UCSD-AML1 (cell line): ENCODE data around the gene MATR3.
A peak's percentile ranks its signal among the peaks of the same experiment; 100 is the strongest.
"Not testable (repeated sequence)": the region's sequence is repeated elsewhere in the genome, so short reads cannot be mapped to it uniquely, and the experiment has no call there.

Source experiments
- DNase-seq: peaks from one replicate; lab custom pipeline; 2025; ENCODE audit not compliant: unreplicated experiment; lab: John Stamatoyannopoulos, UW

MATR3 gene

DNA sequence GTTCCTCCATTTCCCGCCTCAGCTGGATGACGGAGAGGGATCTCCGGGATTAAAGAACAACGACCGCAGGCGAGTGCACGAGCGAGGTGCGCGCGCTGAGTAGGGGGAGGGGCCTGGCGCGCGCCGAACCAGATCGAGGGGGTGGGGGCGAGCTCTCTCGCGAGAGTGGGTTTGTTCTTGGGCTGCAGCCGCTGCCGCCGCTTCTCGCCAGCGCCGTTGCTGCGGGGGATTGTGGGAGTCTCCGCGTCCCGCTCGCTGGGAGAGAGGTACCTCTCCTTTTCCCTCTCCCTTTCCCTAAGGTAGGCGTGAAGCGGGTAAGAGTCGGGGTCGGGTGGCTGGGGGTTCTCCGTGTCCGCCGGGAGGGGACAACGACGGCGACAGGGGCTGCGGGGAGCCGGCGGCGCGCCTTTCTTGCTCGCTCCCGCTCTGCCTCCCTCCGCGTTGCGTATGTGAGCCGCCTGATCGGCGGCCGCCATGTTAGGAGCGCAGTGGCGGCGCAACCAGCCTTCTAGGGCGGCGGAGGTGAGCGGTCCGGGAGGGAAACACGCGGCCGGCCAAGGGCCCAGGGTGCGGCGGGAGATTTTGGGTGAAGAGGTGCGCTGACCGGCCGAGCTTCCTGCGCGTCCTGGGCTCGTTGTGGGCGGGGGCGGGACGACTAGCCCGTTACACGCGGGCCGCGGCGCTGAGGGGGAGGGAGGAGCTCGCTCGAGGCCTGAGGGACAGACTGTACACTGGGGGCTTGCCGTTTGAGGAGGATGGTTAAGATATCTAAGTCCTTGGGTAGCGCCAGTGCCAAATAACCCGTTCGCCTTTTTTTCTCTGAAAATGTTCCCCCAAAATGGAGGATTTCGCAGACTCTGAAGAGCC lies at the start of gene MATR3:
Gene MATR3, plus strand, starts transcription at position 234 of the 867 bp plus-strand sequence. CDS start 13,676 bp downstream, outside the sequence.
- peak; percentile 96 for DNase-seq

- DNase-seq = no peak
Observed at GRCh38 chr5:139245637-139246339, 47.8 kb upstream of the MATR3 start.

- DNase-seq = peak; percentile 84
Observed at GRCh38 chr5:139246394-139246793, 47.1 kb upstream of the MATR3 start.

DNA sequence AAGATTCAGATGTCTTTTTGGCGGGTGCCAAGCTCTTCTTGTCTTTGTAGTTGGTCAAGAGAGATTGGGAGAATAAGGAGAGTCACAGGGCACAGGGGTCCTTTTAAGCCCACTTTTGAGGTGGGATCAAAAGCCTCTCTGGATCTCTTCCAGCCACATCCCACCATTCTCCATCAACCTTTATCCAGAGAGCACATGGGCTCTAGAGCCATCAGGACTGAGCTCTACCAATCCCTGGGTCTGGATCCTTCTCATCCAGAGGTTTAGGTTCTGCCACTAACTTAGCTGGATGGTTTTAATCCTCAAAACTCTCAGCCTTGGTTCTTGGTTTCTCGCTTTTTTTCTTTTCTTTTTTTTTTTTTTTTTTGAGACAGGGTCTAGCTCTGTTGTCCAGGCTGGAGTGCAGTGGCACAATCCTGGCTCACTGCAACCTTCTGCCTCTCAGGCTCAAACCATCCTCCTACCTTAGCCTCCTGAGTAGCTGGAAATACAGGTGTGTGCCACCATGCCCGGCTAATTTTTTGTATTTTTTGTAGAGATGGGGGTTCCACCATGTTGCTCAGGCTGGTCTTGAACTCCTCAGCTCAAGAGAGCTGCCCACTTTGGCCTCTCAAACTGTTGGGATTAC lies 44.6 kb upstream of the MATR3 start:
- DNase-seq = no peak

GRCh38 chr5:139251281-139251687 lies 42.3 kb upstream of the MATR3 start:
- peak; percentile 32 for DNase-seq

DNA sequence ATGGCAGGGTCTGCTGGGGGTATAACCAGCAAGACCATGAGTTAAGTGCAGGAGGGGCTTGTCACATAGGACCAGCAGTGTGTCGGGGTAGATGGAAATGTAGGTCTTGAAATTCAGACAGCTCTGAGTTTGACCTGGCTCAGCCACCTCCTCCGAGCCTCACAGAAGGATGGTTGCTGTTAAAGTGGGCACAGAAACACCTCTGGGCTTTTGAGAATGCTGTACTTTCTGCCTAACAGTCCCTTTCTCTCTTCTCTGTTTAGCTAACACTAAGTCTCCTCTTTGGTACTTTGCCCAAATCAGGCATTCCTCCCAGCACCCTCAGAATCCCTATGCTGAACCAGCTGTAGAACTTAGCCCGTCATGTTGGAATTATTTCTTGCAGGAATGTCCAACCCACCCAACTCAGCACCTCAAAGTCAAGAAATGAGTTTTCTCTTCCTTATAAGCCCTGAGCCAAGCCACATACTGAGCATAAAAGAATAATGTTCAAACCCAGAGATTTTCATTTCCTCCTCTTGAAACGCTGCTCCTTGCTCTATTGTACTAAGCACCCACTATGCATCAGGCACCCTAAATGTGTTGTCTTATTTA lies 41.7 kb upstream of the MATR3 start:
- no peak for DNase-seq

DNA sequence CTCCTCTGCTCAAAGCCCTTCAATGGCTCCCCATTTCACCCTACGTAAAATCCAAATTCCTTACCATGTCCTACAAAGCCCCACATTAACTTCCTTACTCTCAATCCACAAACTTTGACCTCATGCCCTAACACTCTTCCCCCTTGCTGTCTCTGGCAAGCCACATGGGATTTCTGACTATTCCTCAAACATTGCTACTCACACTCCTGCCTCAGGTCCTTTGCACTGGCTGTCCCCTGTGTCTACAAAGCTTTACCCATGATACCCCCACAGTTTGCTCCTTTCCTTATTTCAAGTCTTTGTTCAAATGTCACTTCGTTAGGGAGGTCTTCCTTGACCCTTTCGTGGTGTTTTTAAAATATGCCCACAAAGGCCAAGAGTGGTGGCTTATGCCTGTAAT lies 40.4 kb upstream of the MATR3 start:
- DNase-seq = no peak

DNA sequence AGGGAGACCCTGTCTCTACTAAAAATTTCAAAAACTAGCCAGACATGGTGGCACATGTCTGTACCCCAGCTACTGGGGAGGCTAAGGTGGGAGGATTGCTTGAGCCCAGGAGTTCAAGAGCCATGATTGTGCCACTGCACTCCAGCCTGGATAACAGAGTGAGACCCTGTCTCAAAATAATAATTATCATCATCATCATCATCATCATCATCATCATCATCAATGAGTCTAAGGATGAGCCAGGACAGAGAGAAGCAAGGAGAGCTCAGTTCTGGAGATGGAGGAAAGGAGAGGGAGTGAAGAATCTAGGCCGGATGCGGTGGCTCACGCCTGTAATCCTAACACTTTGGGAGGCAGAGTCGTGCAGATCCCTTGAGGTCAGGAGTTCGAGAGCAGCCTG lies 36.7 kb upstream of the MATR3 start:
- DNase-seq = no peak

- DNase-seq = no peak
Observed at GRCh38 chr5:139262059-139262741, 31.3 kb upstream of the MATR3 start.

DNA sequence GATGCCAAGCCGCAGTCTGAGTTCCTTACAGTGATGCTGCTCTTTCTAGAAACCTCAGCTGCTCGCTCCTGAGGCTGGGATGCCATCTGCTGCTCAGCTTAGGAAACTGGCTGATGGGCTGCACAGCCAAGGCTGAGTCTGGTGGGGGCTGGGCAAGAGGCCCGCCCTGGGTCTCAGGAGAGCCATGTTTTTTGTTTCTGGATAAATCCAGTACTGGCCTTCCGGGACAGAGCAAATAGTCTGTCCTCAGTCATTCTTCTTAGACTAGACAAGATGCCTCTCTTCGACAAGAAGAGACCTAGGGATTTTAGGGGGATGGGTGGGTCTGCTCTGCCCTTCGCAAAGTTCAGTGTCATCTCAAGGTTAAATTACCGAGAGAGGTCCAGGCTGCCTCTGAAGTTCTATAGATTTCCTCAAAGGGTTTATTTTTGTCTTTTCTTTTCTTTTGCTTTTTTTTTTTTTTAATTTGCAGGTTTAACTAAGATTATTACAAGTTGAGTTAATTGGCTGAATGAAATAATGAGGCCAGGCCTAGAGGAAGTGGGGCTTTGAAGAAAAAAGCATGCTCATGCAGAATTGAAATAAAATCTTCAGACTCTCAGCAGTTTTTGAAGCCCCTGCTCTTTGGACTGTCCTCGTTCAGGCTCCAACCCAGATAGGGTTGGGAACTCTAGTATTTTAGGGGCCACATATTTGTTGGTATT lies 30.6 kb upstream of the MATR3 start:
- peak; percentile 91 for DNase-seq

DNA sequence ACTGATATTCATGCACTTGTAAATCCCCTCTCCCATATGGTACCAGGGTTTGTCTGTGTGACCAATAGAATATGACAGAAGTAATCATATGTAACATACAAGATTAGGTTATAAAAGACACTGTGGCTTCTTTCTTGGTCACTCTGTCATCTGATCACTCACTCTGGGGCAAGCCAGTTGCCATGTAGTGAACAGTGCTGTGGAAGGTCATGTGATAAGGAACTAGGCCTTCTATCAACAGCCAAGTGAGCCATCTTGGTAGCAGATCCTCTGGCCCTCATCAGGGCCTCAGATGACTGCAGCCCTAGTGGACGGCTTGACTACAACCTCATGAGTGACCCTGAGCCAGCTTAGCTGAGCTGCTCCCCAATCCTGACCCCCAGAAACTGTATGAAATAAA lies 30.0 kb upstream of the MATR3 start:
- DNase-seq = no peak

GRCh38 chr5:139263946-139264345 lies 29.6 kb upstream of the MATR3 start:
- no peak for DNase-seq

GRCh38 chr5:139265001-139265400 lies 28.5 kb upstream of the MATR3 start:
- no peak for DNase-seq

DNA sequence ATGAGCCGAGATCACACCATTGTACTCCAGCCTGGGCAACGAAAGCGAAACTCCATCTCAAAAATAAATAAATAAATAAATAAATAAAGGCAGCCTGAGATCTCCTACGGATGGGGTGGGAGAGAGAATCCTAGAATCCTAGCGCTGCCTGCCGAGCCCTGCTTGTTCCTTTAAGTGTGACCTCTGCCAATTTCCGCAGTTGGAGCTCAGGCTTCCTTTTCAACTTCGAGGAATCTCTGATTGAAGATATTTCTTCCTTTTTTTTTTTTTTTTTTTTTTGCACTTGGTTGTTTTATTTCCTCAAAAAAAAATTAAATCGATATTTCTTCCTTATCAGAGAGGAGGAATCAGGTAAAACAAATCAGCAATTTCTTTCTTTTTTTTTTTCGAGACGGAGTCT lies 27.3 kb upstream of the MATR3 start:
- no peak for DNase-seq

DNA sequence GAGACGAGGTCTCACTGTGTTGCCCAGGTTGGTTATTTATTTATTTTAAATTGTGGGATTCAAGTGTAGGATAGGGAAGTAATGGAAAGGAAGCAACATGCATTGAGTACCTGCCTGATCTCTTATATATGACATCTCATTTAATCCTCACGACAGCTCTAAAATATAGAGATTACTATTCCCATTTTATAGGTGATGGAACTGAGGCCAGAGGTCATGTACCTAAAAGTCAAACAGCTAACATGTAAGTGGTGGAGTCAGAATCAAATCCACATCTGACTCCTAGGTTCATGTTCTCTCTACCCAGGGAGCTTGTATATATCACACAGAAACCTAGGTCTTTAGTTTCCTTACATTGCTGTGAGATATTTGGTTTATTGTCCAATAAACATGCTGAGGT lies 26.1 kb upstream of the MATR3 start:
- no peak for DNase-seq

GRCh38 chr5:139268364-139269202 lies 25.0 kb upstream of the MATR3 start:
- DNase-seq = no peak

GRCh38 chr5:139270718-139271117 lies 22.8 kb upstream of the MATR3 start:
- DNase-seq = not testable (repeated sequence)

GRCh38 chr5:139271201-139272027 lies 22.1 kb upstream of the MATR3 start:
- no peak for DNase-seq
